Measurements from ENCODE around the gene TRDMT1. TPM values are rescaled to one million over a fixed set of nuclear protein-coding genes. Genes with fewer than 3 reads are reported as not detected.

TRDMT1 gene
- total RNA-seq, 1 experiment from 2014 or later, result 8.3 TPM

DNA sequence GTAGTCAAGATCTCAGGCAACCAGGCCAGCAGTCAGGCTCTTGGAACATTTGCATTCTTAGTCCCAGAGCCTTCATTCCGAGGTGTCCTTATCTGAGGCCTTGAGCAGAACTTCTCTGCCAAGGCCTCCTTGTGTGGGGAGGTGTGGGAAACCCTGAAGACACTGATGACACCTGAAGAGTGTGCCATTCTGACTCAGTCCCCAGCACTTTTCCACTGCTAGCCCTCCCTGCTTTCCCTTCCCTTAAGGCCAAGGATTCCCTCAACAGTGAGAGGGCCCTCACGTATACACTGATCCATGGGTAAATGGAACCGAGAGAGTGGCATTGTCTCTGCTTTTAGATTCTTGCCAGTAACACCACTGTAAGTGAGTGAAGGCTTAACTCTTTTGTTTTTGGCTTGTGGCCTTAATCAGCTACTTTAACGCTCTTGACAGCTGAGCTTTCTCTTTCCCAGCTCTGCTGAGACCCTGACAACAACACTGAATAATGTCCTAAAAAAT, 30.3 kb downstream of the TRDMT1 start:
- Histone ChIP-seq H4K20me1 (ENCODE audit: insufficient read depth, low read depth, low read length) (no peaks in the 10 kb centered on the region), H3K27me3 (ENCODE audit: low read length) (no peaks in the 10 kb centered on the region), H3K9ac (ENCODE audit: low read length) (no peak overlapping the region), H3K9me3 (ENCODE audit: low read length) (no peaks in the 10 kb centered on the region), H3K4me3 (ENCODE audit: low read length) (no peak overlapping the region), H3K79me2 (ENCODE audit: low read length) (no peaks in the 10 kb centered on the region), H3K4me2 (ENCODE audit: low read depth, low read length, poor library complexity, severe bottlenecking) (no peak overlapping the region), H3K36me3 (ENCODE audit: insufficient read depth, low read length) (no peaks in the 10 kb centered on the region), H2AFZ (ENCODE audit: low read length) (no peak overlapping the region), H3K27ac (ENCODE audit: low read length) (no peak overlapping the region), H3K4me1 (ENCODE audit: low read length) (no peaks in the 10 kb centered on the region), H3K9me2 (replicated peaks; ENCODE audit: insufficient read depth, low read length) (no peaks in the 10 kb centered on the region)
- DNase-seq, result no peak

DNA sequence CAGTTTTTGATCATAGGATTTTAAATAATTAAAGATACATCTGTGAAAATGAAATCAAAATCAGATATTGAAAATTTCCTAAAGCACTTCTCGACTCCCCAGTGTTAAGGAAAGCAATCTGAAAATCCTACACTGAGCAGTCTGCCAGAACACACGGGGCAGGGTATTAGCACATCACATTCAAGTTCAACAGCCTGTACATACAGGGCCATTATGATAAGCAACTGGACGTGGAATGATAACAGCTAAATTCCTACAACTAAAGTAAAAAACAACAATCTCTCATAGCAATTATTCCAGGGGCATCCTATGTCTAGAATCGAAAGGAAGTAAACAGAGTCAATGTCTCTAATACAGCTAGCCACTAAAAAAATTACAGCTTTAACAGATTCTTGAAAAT, 31.7 kb downstream of the TRDMT1 start:
- no peak overlapping the region for H3K9ac ChIP-seq (ENCODE audit: low read length)
- no peaks in the 10 kb centered on the region for H3K9me2 ChIP-seq (replicated peaks; ENCODE audit: insufficient read depth, low read length)
- no peak overlapping the region for H3K4me3 ChIP-seq (ENCODE audit: low read length)
- no peak overlapping the region for H3K27ac ChIP-seq (ENCODE audit: low read length)
- H3K9me3 ChIP-seq (ENCODE audit: low read length), result no peaks in the 10 kb centered on the region
- no peak overlapping the region for H2AFZ ChIP-seq (ENCODE audit: low read length)
- H3K79me2 ChIP-seq (ENCODE audit: low read length), result no peaks in the 10 kb centered on the region
- no peak for DNase-seq
- no peaks in the 10 kb centered on the region for H3K27me3 ChIP-seq (ENCODE audit: low read length)
- H3K36me3 ChIP-seq (ENCODE audit: insufficient read depth, low read length), result no peaks in the 10 kb centered on the region
- no peaks in the 10 kb centered on the region for H3K4me1 ChIP-seq (ENCODE audit: low read length)
- H4K20me1 ChIP-seq (ENCODE audit: insufficient read depth, low read depth, low read length), result no peaks in the 10 kb centered on the region
- no peak overlapping the region for H3K4me2 ChIP-seq (ENCODE audit: low read depth, low read length, poor library complexity, severe bottlenecking)

DNA sequence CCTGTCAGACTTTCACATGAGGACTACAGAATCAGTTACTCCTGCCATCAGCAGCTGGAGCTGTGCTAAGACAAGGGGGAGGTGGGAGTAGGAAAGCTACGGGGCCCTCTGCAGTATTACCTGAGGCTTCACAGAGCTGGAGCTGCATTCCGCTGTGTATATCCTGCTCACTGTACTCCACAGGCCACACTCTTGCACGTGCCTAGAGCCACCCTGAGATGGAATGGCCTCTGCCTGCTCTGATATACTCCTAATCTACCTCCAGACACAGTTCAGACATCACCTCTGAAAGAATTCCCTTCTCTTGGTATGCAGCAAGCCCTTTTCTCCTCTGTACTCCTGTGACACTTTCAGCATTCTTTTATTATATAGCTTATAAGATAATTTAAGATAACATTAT, 34.8 kb downstream of the TRDMT1 start:
- Histone ChIP-seq H3K9me2 (replicated peaks; ENCODE audit: insufficient read depth, low read length) (no peaks in the 10 kb centered on the region), H3K9ac (ENCODE audit: low read length) (no peak overlapping the region), H2AFZ (ENCODE audit: low read length) (no peak overlapping the region)

DNA sequence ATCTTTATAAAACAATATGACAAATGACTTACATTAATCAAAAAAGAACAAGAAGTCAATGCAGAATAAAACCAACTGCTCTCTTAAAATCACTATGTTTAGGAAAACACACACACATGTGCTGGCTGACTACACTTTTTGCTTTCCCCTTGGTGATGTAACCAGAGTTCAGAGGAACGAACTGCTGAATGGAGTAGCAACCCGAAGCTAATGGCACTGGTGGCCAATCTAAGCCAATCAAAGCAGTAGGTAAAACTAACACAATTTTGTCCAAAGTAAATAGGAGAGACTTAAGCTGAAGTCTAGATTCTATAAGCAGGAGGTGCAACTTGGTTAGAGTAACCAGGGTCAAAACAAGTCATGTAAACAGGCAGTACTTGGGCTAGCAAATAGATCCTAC, 38.6 kb downstream of the TRDMT1 start:
- H3K4me1 ChIP-seq (ENCODE audit: low read length), result no peaks in the 10 kb centered on the region
- H3K27me3 ChIP-seq (ENCODE audit: low read length), result no peaks in the 10 kb centered on the region
- H3K36me3 ChIP-seq (ENCODE audit: insufficient read depth, low read length), result no peaks in the 10 kb centered on the region
- H3K4me3 ChIP-seq (ENCODE audit: low read length), result no peak overlapping the region
- no peak for DNase-seq
- H3K27ac ChIP-seq (ENCODE audit: low read length), result no peak overlapping the region
- no peak overlapping the region for H3K4me2 ChIP-seq (ENCODE audit: low read depth, low read length, poor library complexity, severe bottlenecking)
- H4K20me1 ChIP-seq (ENCODE audit: insufficient read depth, low read depth, low read length), result no peaks in the 10 kb centered on the region
- no peak overlapping the region for H3K9ac ChIP-seq (ENCODE audit: low read length)
- no peaks in the 10 kb centered on the region for H3K9me2 ChIP-seq (replicated peaks; ENCODE audit: insufficient read depth, low read length)
- H3K79me2 ChIP-seq (ENCODE audit: low read length), result no peaks in the 10 kb centered on the region
- H3K9me3 ChIP-seq (ENCODE audit: low read length), result no peaks in the 10 kb centered on the region
- H2AFZ ChIP-seq (ENCODE audit: low read length), result no peak overlapping the region

More for the DNA sequence above, 34.8 kb downstream of the TRDMT1 start:
- no peaks in the 10 kb centered on the region for H3K36me3 ChIP-seq (ENCODE audit: insufficient read depth, low read length)
- H3K4me2 ChIP-seq (ENCODE audit: low read depth, low read length, poor library complexity, severe bottlenecking), result no peak overlapping the region
- no peaks in the 10 kb centered on the region for H3K4me1 ChIP-seq (ENCODE audit: low read length)
- H3K9me3 ChIP-seq (ENCODE audit: low read length), result no peaks in the 10 kb centered on the region
- no peak for DNase-seq
- no peak overlapping the region for H3K27ac ChIP-seq (ENCODE audit: low read length)
- no peaks in the 10 kb centered on the region for H3K27me3 ChIP-seq (ENCODE audit: low read length)
- no peaks in the 10 kb centered on the region for H4K20me1 ChIP-seq (ENCODE audit: insufficient read depth, low read depth, low read length)
- H3K79me2 ChIP-seq (ENCODE audit: low read length), result no peaks in the 10 kb centered on the region
- H3K4me3 ChIP-seq (ENCODE audit: low read length), result no peak overlapping the region

DNA sequence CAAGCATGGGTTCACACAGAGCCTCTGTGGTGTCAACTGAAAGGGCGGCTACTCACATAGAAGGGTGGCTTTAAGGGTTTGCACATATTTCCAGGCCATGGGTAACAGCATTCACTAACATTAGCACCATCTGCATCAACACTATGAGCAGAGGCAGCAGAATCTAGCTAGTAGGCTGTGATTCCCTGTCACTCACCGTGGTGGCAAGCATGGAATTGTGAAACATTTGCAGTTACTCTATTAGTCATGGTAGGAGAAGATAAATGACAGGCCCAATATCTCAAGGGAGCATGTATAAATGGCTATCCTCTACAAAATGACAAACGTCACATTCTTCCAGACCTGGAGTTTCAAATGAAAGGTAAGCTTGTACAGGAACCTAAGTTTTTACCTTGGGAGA, 39.7 kb downstream of the TRDMT1 start:
- Histone ChIP-seq H4K20me1 (ENCODE audit: insufficient read depth, low read depth, low read length) (no peaks in the 10 kb centered on the region), H3K27ac (ENCODE audit: low read length) (no peak overlapping the region), H3K79me2 (ENCODE audit: low read length) (no peaks in the 10 kb centered on the region), H3K4me2 (ENCODE audit: low read depth, low read length, poor library complexity, severe bottlenecking) (no peak overlapping the region), H3K27me3 (ENCODE audit: low read length) (no peaks in the 10 kb centered on the region), H2AFZ (ENCODE audit: low read length) (no peak overlapping the region), H3K9me3 (ENCODE audit: low read length) (no peaks in the 10 kb centered on the region), H3K4me3 (ENCODE audit: low read length) (no peak overlapping the region), H3K36me3 (ENCODE audit: insufficient read depth, low read length) (no peaks in the 10 kb centered on the region), H3K9ac (ENCODE audit: low read length) (no peak overlapping the region), H3K9me2 (replicated peaks; ENCODE audit: insufficient read depth, low read length) (no peaks in the 10 kb centered on the region), H3K4me1 (ENCODE audit: low read length) (no peaks in the 10 kb centered on the region)
- DNase-seq, result no peak

DNA sequence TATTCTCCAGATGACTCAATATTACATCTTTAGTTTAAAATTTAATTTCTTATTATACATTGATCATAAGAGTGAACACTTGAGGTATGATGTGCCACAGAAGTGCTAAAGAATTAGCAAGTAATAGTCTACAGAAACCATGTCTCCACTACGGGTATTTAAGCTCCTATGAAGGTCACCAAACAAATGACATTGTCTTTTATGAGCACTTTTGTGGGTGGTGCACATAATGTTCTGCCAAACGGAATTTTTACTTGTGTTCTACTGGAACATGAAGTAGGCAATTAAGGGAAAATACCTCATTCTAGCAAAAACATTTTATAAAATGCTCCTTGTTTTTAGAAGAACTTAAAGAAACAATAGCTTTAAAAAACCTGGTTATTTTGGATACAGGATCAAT, 44.4 kb downstream of the TRDMT1 start:
- no peaks in the 10 kb centered on the region for H3K9me3 ChIP-seq (ENCODE audit: low read length)
- no peak overlapping the region for H3K4me2 ChIP-seq (ENCODE audit: low read depth, low read length, poor library complexity, severe bottlenecking)
- no peaks in the 10 kb centered on the region for H4K20me1 ChIP-seq (ENCODE audit: insufficient read depth, low read depth, low read length)
- no peak overlapping the region for H2AFZ ChIP-seq (ENCODE audit: low read length)
- H3K27me3 ChIP-seq (ENCODE audit: low read length), result no peaks in the 10 kb centered on the region
- no peaks in the 10 kb centered on the region for H3K79me2 ChIP-seq (ENCODE audit: low read length)
- H3K4me1 ChIP-seq (ENCODE audit: low read length), result no peaks in the 10 kb centered on the region
- no peak for DNase-seq
- no peak overlapping the region for H3K9ac ChIP-seq (ENCODE audit: low read length)
- H3K9me2 ChIP-seq (replicated peaks; ENCODE audit: insufficient read depth, low read length), result no peaks in the 10 kb centered on the region
- no peak overlapping the region for H3K4me3 ChIP-seq (ENCODE audit: low read length)
- no peak overlapping the region for H3K27ac ChIP-seq (ENCODE audit: low read length)
- no peaks in the 10 kb centered on the region for H3K36me3 ChIP-seq (ENCODE audit: insufficient read depth, low read length)

DNA sequence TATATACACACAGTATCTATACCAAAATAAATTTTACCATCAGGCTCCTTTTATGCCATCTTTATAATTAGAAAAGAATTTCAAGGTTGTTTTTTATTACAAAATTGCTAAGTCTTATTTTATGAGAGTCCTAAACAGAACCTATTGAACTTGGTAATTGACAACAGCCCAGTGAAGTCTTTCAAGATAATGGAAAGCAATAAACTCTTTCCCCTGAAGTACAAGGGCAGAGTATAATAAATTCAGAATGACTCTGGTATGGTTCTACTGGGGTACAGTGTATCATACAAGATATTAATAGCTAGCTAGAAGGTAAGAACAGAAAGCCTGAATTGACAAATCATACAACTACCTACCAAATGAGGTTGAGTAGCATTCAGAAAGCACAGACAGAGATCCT, 45.6 kb downstream of the TRDMT1 start:
- no peaks in the 10 kb centered on the region for H3K4me1 ChIP-seq (ENCODE audit: low read length)
- no peak overlapping the region for H3K4me2 ChIP-seq (ENCODE audit: low read depth, low read length, poor library complexity, severe bottlenecking)
- H3K4me3 ChIP-seq (ENCODE audit: low read length), result no peak overlapping the region
- no peaks in the 10 kb centered on the region for H3K27me3 ChIP-seq (ENCODE audit: low read length)
- H3K9ac ChIP-seq (ENCODE audit: low read length), result no peak overlapping the region
- no peaks in the 10 kb centered on the region for H3K9me2 ChIP-seq (replicated peaks; ENCODE audit: insufficient read depth, low read length)
- no peak overlapping the region for H3K27ac ChIP-seq (ENCODE audit: low read length)
- H3K79me2 ChIP-seq (ENCODE audit: low read length), result no peaks in the 10 kb centered on the region
- H2AFZ ChIP-seq (ENCODE audit: low read length), result no peak overlapping the region
- no peaks in the 10 kb centered on the region for H3K9me3 ChIP-seq (ENCODE audit: low read length)
- no peaks in the 10 kb centered on the region for H3K36me3 ChIP-seq (ENCODE audit: insufficient read depth, low read length)
- no peak for DNase-seq
- H4K20me1 ChIP-seq (ENCODE audit: insufficient read depth, low read depth, low read length), result no peaks in the 10 kb centered on the region

DNA sequence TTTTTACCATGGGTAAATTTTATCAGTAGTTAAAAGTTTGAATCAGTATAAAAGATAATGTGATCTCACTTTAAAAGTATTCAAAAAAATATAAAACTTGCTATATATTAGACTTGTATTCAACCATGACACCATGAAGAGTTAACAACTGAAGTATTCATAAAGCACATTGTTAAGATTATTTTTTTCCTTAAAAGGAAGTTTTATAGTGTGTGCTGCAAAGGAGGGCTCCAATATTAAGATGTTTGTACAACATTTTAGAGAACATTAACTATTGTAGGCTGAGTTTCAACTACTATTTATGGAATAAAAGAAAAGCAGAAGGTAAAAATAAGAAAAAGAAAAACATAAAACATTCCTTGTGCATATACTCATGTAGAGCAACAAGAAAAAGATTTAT, 47.4 kb downstream of the TRDMT1 start:
- Histone ChIP-seq H3K79me2 (ENCODE audit: low read length) (no peaks in the 10 kb centered on the region), H2AFZ (ENCODE audit: low read length) (no peak overlapping the region), H3K4me3 (ENCODE audit: low read length) (no peak overlapping the region), H3K9me3 (ENCODE audit: low read length) (no peaks in the 10 kb centered on the region), H3K9me2 (replicated peaks; ENCODE audit: insufficient read depth, low read length) (no peaks in the 10 kb centered on the region), H3K4me1 (ENCODE audit: low read length) (no peaks in the 10 kb centered on the region), H3K4me2 (ENCODE audit: low read depth, low read length, poor library complexity, severe bottlenecking) (no peak overlapping the region), H3K36me3 (ENCODE audit: insufficient read depth, low read length) (no peaks in the 10 kb centered on the region), H3K27me3 (ENCODE audit: low read length) (no peaks in the 10 kb centered on the region), H3K9ac (ENCODE audit: low read length) (no peak overlapping the region), H3K27ac (ENCODE audit: low read length) (no peak overlapping the region), H4K20me1 (ENCODE audit: insufficient read depth, low read depth, low read length) (no peaks in the 10 kb centered on the region)
- DNase-seq, result no peak

DNA sequence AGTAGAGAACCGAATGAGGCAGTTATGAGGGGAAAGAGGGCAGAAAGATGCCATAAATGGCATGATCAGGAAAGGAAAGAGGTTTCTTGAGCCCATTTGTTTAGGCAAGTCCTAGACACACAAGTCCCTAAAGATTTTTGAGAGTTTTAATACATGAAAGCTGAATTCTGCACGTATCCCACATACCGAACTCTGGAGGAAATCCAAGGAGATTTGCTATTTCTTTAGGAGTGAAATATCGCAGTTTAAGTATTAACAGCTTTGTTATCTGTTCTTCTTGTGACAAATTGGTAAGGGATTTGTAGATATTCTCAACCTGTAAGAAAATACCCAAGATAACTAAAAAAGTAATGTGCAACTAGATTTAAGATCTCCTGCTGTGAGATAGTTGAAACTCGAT, 48.2 kb downstream of the TRDMT1 start:
- Histone ChIP-seq H3K36me3 (ENCODE audit: insufficient read depth, low read length) (no peaks in the 10 kb centered on the region), H3K9me2 (replicated peaks; ENCODE audit: insufficient read depth, low read length) (no peaks in the 10 kb centered on the region), H3K4me3 (ENCODE audit: low read length) (no peak overlapping the region), H3K27me3 (ENCODE audit: low read length) (no peaks in the 10 kb centered on the region), H4K20me1 (ENCODE audit: insufficient read depth, low read depth, low read length) (no peaks in the 10 kb centered on the region), H3K79me2 (ENCODE audit: low read length) (no peaks in the 10 kb centered on the region), H3K27ac (ENCODE audit: low read length) (no peak overlapping the region), H3K4me2 (ENCODE audit: low read depth, low read length, poor library complexity, severe bottlenecking) (no peak overlapping the region), H3K4me1 (ENCODE audit: low read length) (no peaks in the 10 kb centered on the region), H2AFZ (ENCODE audit: low read length) (no peak overlapping the region), H3K9ac (ENCODE audit: low read length) (no peak overlapping the region), H3K9me3 (ENCODE audit: low read length) (no peaks in the 10 kb centered on the region)
- DNase-seq, result no peak
